MCF 10A (cell line): ENCODE data around the gene ITGAD. TPM values are rescaled to one million over a fixed set of nuclear protein-coding genes. Genes with fewer than 3 reads are reported as not detected.
A peak's percentile ranks its signal among the peaks of the same experiment; 100 is the strongest.

Experiments used
- BruUV-seq: library from RNA; stranded (reverse); fragments of 400-500 nt; replicated peaks from 2 replicates; lab custom pipeline; 2021; lab: Mats Ljungman, UMichigan
- CTCF ChIA-PET: fragments of 300-600 bp; sonication (Branson Sonifier 250); formaldehyde crosslinking; extraction: SDS; loops from one replicate; lab custom pipeline; 2021; ENCODE audit warnings: antibody characterized with exemption, inconsistent platforms; lab: Yijun Ruan, JAX
- POLR2A ChIA-PET: fragments of 300-600, 350-650 bp; sonication (Branson Sonifier 250); formaldehyde crosslinking; extraction: SDS; loops from one replicate; lab custom pipeline; 2020; ENCODE audit warnings: antibody characterized with exemption, inconsistent platforms; lab: Yijun Ruan, JAX
- DNase-seq: peaks from one replicate; pipeline ENCODE4 v3.0.0-alpha.2; 2018; ENCODE audit not compliant: unreplicated experiment
- H3K27ac Mint-ChIP-seq: one replicate; pipeline ENCODE4 v1.8.0; 2022; ENCODE audit warnings: mild to moderate bottlenecking, low read depth, mixed read lengths; ENCODE audit not compliant: unreplicated experiment
- H3K27me3 Mint-ChIP-seq: one replicate; pipeline ENCODE4 v1.8.0; 2022; ENCODE audit warnings: mixed read lengths; ENCODE audit not compliant: insufficient read depth, unreplicated experiment
- H3K36me3 Mint-ChIP-seq: one replicate; pipeline ENCODE4 v1.8.0; 2022; ENCODE audit warnings: mild to moderate bottlenecking, moderate library complexity, mixed read lengths; ENCODE audit not compliant: insufficient read depth, unreplicated experiment
- H3K4me1 Mint-ChIP-seq: one replicate; pipeline ENCODE4 v1.8.0; 2022; ENCODE audit warnings: mixed read lengths; ENCODE audit not compliant: insufficient read depth, unreplicated experiment
- H3K4me3 Mint-ChIP-seq: one replicate; pipeline ENCODE4 v1.8.0; 2022; ENCODE audit warnings: mild to moderate bottlenecking, moderate library complexity, mixed read lengths; ENCODE audit not compliant: unreplicated experiment
- H3K9me3 Mint-ChIP-seq: one replicate; pipeline ENCODE4 v1.8.0; 2022; ENCODE audit warnings: mixed read lengths; ENCODE audit not compliant: unreplicated experiment
- CTCF ChIP-seq: fragments of 200-600 bp; IDR thresholded peaks from one replicate; pipeline ENCODE4 v1.8.0; 2022; ENCODE audit warnings: antibody characterized with exemption, mild to moderate bottlenecking; ENCODE audit not compliant: unreplicated experiment
- intact Hi-C: fragments of 100-400 bp; cut with micrococcal nuclease; formaldehyde crosslinking; loops from 2 replicates; pipeline ENCODE4 v1.14.1; 2022
- total RNA-seq: library from RNA; stranded (reverse); gene quantifications from 2 replicates; pipeline ENCODE4 v1.2.3, GENCODE V29; 2022

The ITGAD gene
- total RNA-seq, 1 experiment from 2014 or later, result not detected

GRCh38 chr16:31461201-31461920 is 68.2 kb downstream of the ITGAD start:
- intact Hi-C loops, result no loop called here
- Mint-ChIP-seq H3K36me3 (peaks cover 61% of the 10 kb centered on the region), H3K27ac (peak overlapping the region; percentile 66), H3K27me3 (no peaks in the 10 kb centered on the region), H3K9me3 (no peaks in the 10 kb centered on the region), H3K4me1 (peaks cover 14% of the 10 kb centered on the region), H3K4me3 (no peak overlapping the region)
- no peak for DNase-seq
- BruUV-seq, result no TSS peak
- ChIA-PET POLR2A (interaction anchor here (0.6 to 4.9 kb wide), 18 partner anchors 8 to 502 kb away, joined by 3 to 40 read pairs (median 11); partner anchors contain the start of genes FUS, KAT8, RUSF1 and ZNF267), CTCF (interaction anchor here (0.6 to 8.4 kb wide), 27 partner anchors 8 to 476 kb away, joined by 3 to 65 read pairs (median 6); partner anchors contain the start of genes FUS, HSD3B7, RUSF1 and ZNF843)
- no peak for TF ChIP-seq CTCF

GRCh38 chr16:31461921-31462804 is 69.0 kb downstream of the ITGAD start:
- intact Hi-C loops, result no loop called here
- peaks cover 14% of the 10 kb centered on the region for H3K4me1 Mint-ChIP-seq
- CTCF ChIA-PET, result interaction anchor here (0.5 to 8.4 kb wide), 8 partner anchors 10 to 477 kb away, joined by 3 to 65 read pairs (median 6); partner anchors contain the start of genes HSD3B7 and ZNF843
- TF ChIP-seq CTCF, result no peak
- no peaks in the 10 kb centered on the region for H3K27me3 Mint-ChIP-seq
- no peaks in the 10 kb centered on the region for H3K9me3 Mint-ChIP-seq
- POLR2A ChIA-PET, result interaction anchor here (0.5 to 2.3 kb wide), 4 partner anchors 9 to 502 kb away, joined by 3 to 9 read pairs (median 3); no protein-coding TSS in a partner anchor
- no peak for DNase-seq
- no peak overlapping the region for H3K27ac Mint-ChIP-seq
- H3K36me3 Mint-ChIP-seq, result peaks cover 54% of the 10 kb centered on the region
- H3K4me3 Mint-ChIP-seq, result no peak overlapping the region
- no TSS peak for BruUV-seq

- no TSS peak for BruUV-seq
- intact Hi-C loops, result no loop called here
- peaks cover 38% of the 10 kb centered on the region for H3K36me3 Mint-ChIP-seq
- no peak for TF ChIP-seq CTCF
- DNase-seq, result no peak
- POLR2A ChIA-PET, result no interaction called here
- H3K4me3 Mint-ChIP-seq, result no peak overlapping the region
- peaks cover 14% of the 10 kb centered on the region for H3K4me1 Mint-ChIP-seq
- H3K27ac Mint-ChIP-seq, result no peak overlapping the region
- no peaks in the 10 kb centered on the region for H3K27me3 Mint-ChIP-seq
- CTCF ChIA-PET, result no interaction called here
- H3K9me3 Mint-ChIP-seq, result no peaks in the 10 kb centered on the region
Measured at GRCh38 chr16:31464348-31464769, 71.2 kb downstream of the ITGAD start.

GRCh38 chr16:31464781-31465260 is 71.7 kb downstream of the ITGAD start:
- H3K4me1 Mint-ChIP-seq, result peaks cover 14% of the 10 kb centered on the region
- no peak overlapping the region for H3K27ac Mint-ChIP-seq
- intact Hi-C loops, result no loop called here
- DNase-seq, result no peak
- POLR2A ChIA-PET, result no interaction called here
- no peak overlapping the region for H3K4me3 Mint-ChIP-seq
- no TSS peak for BruUV-seq
- no peak for TF ChIP-seq CTCF
- peaks cover 38% of the 10 kb centered on the region for H3K36me3 Mint-ChIP-seq
- H3K27me3 Mint-ChIP-seq, result no peaks in the 10 kb centered on the region
- CTCF ChIA-PET, result interaction anchor here (0.6 kb wide), 1 partner anchor 12 kb away, joined by 3 read pairs; no protein-coding TSS in a partner anchor
- no peaks in the 10 kb centered on the region for H3K9me3 Mint-ChIP-seq
